HL-60 (cell line): ENCODE results near the gene PRMT7.

Experiments used
- CTCF ChIP-seq: IDR thresholded peaks from one replicate; pipeline ENCODE4 v1.5.1; 2011; ENCODE audit warnings: low read length, control low read depth, inconsistent platforms; ENCODE audit not compliant: insufficient read depth
- GABPA ChIP-seq: IDR thresholded peaks from 2 replicates; pipeline ENCODE4 v1.6.1; 2012; ENCODE audit warnings: low read depth
- POLR2AphosphoS5 ChIP-seq: IDR thresholded peaks from 2 replicates; pipeline ENCODE4 v1.6.1; 2012; ENCODE audit warnings: low read depth
- REST ChIP-seq: IDR thresholded peaks from 2 replicates; pipeline ENCODE4 v1.6.1; 2012; ENCODE audit warnings: low read depth; ENCODE audit not compliant: insufficient replicate concordance

GRCh38 chr16:68389006-68389405 is 78.2 kb downstream of the PRMT7 start:
- TF ChIP-seq POLR2AphosphoS5, result no peak
- TF ChIP-seq REST, result no peak
- no peak for TF ChIP-seq CTCF
- no peak for TF ChIP-seq GABPA
